ENCODE data around the gene COL27A1. TPM values are rescaled to one million over a fixed set of nuclear protein-coding genes. Genes with fewer than 3 reads are reported as not detected.

The COL27A1 gene
- total RNA-seq, 4 donors from 2014 or later = 1.0 to 5.7 (median 3.3) TPM

- no peak for ATAC-seq
- Histone ChIP-seq H3K4me1 (peaks cover 0 to 24% (median 5%) of the 10 kb centered on the region in 3 donors), H3K36me3 (no peaks in the 10 kb centered on the region), H3K27ac (no peak overlapping the region), H3K4me3 (no peak overlapping the region), H3K9me3 (no peaks in the 10 kb centered on the region), H3K27me3 (peaks cover 12% of the 10 kb centered on the region)
- WGBS, 2 donors (ENCODE audit: low coverage in 1 of 2) = 100% methylated on average over 1 to 2 of the region's 2 CpGs
- TF ChIP-seq POLR2AphosphoS5 (IDR thresholded peaks at IDR 0.05) (no peak), EP300 (IDR thresholded peaks at IDR 0.05) (no peak), POLR2A (IDR thresholded peaks at IDR 0.05) (no peak), CTCF (IDR thresholded peaks at IDR 0.05) (no peak)
Observed at GRCh38 chr9:114140401-114140800, 14.9 kb upstream of the COL27A1 start.

- ATAC-seq = no peak
- no peak overlapping the region for H3K27ac ChIP-seq
- peaks cover 0 to 24% (median 5%) of the 10 kb centered on the region in 3 donors for H3K4me1 ChIP-seq
- WGBS, 2 donors (ENCODE audit: low coverage in 1 of 2) = 29 to 48% methylated on average over 1 to 4 of the region's 4 CpGs
- H3K4me3 ChIP-seq = no peak overlapping the region
- no peaks in the 10 kb centered on the region for H3K36me3 ChIP-seq
- TF ChIP-seq POLR2AphosphoS5 (IDR thresholded peaks at IDR 0.05) = no peak
- no peak for TF ChIP-seq CTCF (IDR thresholded peaks at IDR 0.05)
- TF ChIP-seq EP300 (IDR thresholded peaks at IDR 0.05) = no peak
- TF ChIP-seq POLR2A (IDR thresholded peaks at IDR 0.05) = no peak
- peaks cover 15% of the 10 kb centered on the region for H3K27me3 ChIP-seq
- H3K9me3 ChIP-seq = no peaks in the 10 kb centered on the region
Observed at GRCh38 chr9:114140850-114141249, 14.5 kb upstream of the COL27A1 start.

DNA sequence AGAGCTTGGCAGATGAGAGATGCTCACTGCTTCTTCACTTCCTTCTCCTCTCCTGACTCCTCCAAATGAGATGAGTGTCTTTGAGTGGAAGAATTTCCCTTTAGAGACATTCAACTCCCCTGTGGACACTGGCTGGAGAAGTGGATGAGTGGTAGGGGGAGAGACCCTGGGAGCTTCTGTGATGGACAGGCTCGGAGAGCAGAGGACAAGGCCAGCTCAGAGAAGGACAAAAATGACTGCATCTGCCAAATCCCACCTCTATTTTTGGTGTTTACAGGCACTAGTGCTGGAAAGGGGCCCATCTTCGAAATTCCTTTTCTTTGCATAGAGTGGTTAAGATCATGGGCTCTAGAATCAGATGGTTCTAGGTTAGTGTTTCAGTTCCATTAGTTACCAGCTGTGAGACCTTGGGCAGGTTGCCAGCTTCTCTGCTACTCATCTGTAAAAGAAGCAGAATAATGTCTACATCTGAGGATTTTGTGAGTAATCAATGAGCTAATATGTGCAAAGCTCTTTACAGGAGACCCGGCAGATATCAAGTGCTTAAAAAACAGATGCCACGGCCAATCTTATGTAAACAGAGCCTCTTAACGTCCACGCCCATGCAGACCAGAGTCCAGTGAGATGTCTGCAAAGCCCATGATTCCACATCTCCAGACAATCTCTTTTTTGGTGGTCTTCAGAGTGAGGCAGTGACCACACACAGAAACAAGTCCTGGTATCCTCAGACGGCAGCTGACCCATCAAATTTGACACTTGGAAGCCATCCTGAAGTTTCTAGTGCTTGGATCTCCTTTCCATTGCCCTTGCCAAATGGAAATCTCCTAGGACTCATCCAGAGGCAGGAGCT lies 13.6 kb upstream of the COL27A1 start:
- WGBS, 2 donors (ENCODE audit: low coverage in 1 of 2) = 33 to 100% methylated on average over 1 to 7 of the region's 7 CpGs
- ATAC-seq = no peak

DNA sequence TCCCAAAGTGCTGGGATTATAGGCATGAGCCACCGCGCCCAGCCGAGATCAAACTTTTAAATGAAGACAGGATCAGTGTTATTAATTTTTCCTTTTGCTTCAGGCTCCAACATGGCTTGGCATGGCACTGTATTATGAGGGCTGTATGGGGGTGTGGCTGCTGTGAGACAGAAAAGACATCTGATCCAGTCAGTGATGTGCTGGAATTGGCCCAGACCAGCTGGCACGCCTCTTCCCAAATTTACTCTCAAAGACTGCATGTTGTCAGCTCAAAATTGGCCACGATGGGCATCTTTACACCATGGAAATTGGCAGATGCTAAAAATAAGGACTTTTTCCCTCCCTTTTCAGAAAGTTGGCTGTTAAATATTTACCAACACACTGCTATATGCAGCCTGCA lies 12.1 kb upstream of the COL27A1 start:
- no peak for ATAC-seq
- no peaks in the 10 kb centered on the region for H3K9me3 ChIP-seq
- H3K4me3 ChIP-seq = no peak overlapping the region
- no peak overlapping the region for H3K27ac ChIP-seq
- H3K4me1 ChIP-seq = peaks cover 0 to 24% (median 5%) of the 10 kb centered on the region in 3 donors
- WGBS, 2 donors (ENCODE audit: low coverage in 1 of 2) = 92 to 93% methylated on average over 3 to 4 of the region's 5 CpGs
- TF ChIP-seq POLR2AphosphoS5 (IDR thresholded peaks at IDR 0.05) (no peak), EP300 (IDR thresholded peaks at IDR 0.05) (no peak), CTCF (IDR thresholded peaks at IDR 0.05) (no peak), POLR2A (IDR thresholded peaks at IDR 0.05) (no peak)
- no peaks in the 10 kb centered on the region for H3K36me3 ChIP-seq
- peaks cover 26% of the 10 kb centered on the region for H3K27me3 ChIP-seq

More for the DNA sequence above, 13.6 kb upstream of the COL27A1 start:
- peaks cover 21% of the 10 kb centered on the region for H3K27me3 ChIP-seq
- no peak overlapping the region for H3K27ac ChIP-seq
- H3K4me3 ChIP-seq = no peak overlapping the region
- H3K9me3 ChIP-seq = no peaks in the 10 kb centered on the region
- peaks cover 0 to 24% (median 5%) of the 10 kb centered on the region in 3 donors for H3K4me1 ChIP-seq
- TF ChIP-seq POLR2A (IDR thresholded peaks at IDR 0.05) = no peak
- no peaks in the 10 kb centered on the region for H3K36me3 ChIP-seq

DNA sequence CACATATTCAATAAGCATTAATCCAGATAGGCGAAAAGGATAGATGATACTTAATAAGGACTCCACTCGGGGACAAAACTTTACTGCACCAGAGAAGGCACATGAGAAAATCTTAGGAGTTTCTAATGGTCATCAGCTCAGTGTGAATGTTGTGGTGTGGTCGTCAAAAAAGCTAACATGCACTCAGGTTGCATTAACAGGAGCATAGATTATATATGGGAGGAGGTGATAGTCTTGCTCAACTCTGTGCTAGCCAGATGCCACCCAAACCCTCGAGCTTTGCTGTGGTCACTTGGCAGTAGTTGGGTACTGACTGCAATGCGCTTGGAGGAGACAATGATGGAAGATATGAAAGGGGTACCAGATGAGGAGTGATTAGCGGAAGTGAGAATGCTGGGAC lies 8.6 kb upstream of the COL27A1 start:
- Histone ChIP-seq H3K4me3 (no peak overlapping the region), H3K27me3 (peaks cover 50% of the 10 kb centered on the region), H3K9me3 (no peaks in the 10 kb centered on the region), H3K27ac (no peak overlapping the region), H3K36me3 (no peaks in the 10 kb centered on the region), H3K4me1 (peaks cover 0 to 7% (median 0%) of the 10 kb centered on the region in 3 donors)
- no peak for ATAC-seq
- no peak for TF ChIP-seq POLR2AphosphoS5 (IDR thresholded peaks at IDR 0.05)
- no peak for TF ChIP-seq CTCF (IDR thresholded peaks at IDR 0.05)
- WGBS, 2 donors (ENCODE audit: low coverage in 1 of 2) = 79 to 100% methylated on average over 2 to 6 of the region's 6 CpGs
